ENCODE measurements around the gene PPIL6.

DNA sequence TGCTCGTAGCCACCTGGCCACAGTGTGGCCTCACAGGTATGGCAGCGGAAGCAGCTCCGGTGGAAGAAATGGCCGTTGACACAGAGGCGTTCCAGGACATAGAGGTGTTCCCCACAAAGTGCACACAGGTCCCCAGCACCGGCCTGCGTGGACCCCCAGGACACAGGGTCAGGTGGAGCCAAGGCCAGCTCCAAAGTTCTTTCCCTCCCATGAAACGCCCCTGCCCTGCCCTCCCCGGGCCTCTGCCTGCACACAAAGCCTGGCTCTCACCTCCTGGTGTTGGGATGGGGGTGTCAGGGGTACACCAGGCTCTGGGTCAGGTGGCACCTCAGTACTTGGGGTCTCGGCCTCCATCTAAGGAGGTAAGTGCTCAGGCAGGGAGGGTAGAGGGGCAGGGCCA lies 6.7 kb upstream of the PPIL6 start:
- TF ChIP-seq, protein P1, sequence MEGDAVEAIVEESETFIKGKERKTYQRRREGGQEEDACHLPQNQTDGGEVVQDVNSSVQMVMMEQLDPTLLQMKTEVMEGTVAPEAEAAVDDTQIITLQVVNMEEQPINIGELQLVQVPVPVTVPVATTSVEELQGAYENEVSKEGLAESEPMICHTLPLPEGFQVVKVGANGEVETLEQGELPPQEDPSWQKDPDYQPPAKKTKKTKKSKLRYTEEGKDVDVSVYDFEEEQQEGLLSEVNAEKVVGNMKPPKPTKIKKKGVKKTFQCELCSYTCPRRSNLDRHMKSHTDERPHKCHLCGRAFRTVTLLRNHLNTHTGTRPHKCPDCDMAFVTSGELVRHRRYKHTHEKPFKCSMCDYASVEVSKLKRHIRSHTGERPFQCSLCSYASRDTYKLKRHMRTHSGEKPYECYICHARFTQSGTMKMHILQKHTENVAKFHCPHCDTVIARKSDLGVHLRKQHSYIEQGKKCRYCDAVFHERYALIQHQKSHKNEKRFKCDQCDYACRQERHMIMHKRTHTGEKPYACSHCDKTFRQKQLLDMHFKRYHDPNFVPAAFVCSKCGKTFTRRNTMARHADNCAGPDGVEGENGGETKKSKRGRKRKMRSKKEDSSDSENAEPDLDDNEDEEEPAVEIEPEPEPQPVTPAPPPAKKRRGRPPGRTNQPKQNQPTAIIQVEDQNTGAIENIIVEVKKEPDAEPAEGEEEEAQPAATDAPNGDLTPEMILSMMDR (IDR thresholded peaks at IDR 0.05): no peak
- no peak for TF ChIP-seq POLR2A (IDR thresholded peaks at IDR 0.05)
